ENCODE measurements around the gene PDSS2.

DNA sequence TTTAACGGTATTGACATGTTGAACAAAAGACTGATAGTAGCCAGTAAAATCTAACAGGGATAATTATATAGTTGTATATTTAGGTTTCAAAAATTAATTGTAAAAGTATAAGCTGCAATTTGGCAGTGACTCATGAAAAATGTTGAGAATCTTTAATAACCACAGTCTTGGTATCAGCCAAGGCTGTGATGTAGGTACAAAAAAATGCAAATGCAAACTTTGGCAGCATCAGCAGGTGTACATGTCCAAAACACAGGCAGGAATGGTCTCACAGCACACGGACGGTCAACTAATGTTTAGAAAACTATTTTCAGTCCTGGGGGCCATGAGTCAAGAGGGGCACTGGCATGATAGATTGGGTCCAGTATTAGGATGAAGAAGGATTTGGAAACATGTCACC, 285.6 kb downstream of the PDSS2 start:
- TF ChIP-seq, protein P1, sequence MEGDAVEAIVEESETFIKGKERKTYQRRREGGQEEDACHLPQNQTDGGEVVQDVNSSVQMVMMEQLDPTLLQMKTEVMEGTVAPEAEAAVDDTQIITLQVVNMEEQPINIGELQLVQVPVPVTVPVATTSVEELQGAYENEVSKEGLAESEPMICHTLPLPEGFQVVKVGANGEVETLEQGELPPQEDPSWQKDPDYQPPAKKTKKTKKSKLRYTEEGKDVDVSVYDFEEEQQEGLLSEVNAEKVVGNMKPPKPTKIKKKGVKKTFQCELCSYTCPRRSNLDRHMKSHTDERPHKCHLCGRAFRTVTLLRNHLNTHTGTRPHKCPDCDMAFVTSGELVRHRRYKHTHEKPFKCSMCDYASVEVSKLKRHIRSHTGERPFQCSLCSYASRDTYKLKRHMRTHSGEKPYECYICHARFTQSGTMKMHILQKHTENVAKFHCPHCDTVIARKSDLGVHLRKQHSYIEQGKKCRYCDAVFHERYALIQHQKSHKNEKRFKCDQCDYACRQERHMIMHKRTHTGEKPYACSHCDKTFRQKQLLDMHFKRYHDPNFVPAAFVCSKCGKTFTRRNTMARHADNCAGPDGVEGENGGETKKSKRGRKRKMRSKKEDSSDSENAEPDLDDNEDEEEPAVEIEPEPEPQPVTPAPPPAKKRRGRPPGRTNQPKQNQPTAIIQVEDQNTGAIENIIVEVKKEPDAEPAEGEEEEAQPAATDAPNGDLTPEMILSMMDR (IDR thresholded peaks at IDR 0.05) = no peak
- no peak for TF ChIP-seq EZH2 (IDR thresholded peaks at IDR 0.05; ENCODE audit: borderline replicate concordance, insufficient read depth, low read depth, low read length, poor library complexity, severe bottlenecking)

Measured in B cell (primary cell).